Skeletal muscle cell (primary cell): ENCODE measurements around the gene SFXN3.

Experiments
- DNase-seq: peaks from one replicate; pipeline ENCODE4 v3.0.0-alpha.2; 2010; ENCODE audit warnings: low read depth
- H3K4me3 ChIP-seq: 2 replicates; pipeline ENCODE4 v1.5.1; 2011; ENCODE audit warnings: low read depth, mild to moderate bottlenecking, control low read depth, low read length, moderate library complexity

SFXN3 gene

GRCh38 chr10:101090597-101090996 is 59.6 kb downstream of the SFXN3 start:
- no peak overlapping the region for H3K4me3 ChIP-seq
- no peak for DNase-seq
